GM19351 (cell line): ENCODE measurements around the gene TRPC4AP.

Experiments
- ATAC-seq: cut with Tn5 transposase; IDR thresholded peaks from one replicate; pipeline ENCODE4 v1.9.1; 2021; ENCODE audit warnings: mild to moderate bottlenecking, moderate library complexity; ENCODE audit not compliant: unreplicated experiment

Gene TRPC4AP

DNA sequence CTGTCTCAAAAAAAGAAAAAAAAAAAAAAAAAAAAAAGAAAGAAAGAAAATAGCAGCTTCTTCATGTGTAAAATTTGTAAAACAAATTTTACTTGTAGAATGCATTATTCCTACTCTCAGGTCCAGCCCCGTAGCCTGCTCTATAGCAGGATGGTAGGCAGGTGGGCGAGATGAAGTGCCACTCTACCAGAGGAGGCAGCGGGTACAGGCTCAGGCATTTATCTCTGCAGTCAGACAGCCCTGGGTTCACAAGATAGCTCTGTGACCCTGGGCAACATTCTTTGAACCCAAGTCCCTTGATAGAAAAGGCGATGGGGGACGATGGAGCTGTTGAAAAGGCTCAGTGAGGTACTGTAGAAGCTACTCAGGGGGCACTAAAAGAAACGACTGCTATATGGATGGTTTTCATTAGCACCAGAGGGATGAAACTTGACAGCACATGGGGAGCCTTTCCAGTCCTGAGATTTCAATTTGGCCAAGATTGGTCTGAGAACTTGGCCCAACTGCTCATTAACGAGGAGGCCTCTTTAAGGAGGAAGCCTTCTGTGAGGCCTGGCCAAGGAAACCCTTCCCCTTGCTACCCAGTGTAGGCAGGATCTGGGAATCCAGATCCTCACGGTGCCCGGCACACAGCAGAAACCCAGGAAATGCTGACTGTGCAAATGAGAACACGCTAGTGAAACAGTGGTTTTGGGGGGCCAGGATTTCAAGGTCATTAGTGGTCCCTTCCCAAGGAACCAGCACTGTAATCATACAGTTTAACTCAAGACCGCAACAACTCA lies 73.8 kb downstream of the TRPC4AP start:
- ATAC-seq: no peak

GRCh38 chr20:35017099-35017835 lies 75.3 kb downstream of the TRPC4AP start:
- ATAC-seq: no peak

DNA sequence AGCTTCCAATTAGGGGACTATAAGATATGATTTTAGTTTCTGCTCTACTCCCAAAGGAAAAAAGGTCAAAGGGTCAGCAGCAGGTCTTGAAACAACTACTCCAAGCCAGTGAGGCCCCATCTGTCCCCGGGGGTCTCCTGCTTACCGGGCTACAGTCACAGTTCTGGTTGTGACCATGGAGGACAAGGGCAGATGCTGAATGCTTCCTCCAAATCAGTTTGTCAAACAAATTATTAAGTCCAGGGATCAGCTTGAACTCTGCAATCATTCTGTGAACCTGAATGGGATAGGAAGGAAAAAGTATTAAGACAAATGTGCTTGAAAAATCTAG lies 76.8 kb downstream of the TRPC4AP start:
- no peak for ATAC-seq

DNA sequence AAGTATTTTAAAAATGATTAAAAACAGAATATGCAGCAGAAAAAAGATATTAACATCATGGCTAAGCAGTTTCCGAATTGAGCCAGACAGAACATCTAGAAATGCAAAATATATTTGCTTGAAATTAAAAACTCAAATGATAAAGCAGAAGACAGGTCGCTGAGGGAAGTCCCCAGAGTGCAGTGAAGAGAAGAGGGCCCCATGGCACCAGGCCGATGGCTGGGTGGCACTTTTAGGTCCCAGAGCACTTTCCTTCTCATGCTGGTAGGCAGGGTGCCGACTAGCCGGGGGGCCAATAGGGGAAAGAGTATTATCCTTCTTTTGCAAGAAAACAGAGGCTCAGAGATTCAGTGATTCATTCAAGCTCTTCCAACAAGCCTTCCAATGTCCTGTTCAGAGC lies 78.1 kb downstream of the TRPC4AP start:
- no peak for ATAC-seq

DNA sequence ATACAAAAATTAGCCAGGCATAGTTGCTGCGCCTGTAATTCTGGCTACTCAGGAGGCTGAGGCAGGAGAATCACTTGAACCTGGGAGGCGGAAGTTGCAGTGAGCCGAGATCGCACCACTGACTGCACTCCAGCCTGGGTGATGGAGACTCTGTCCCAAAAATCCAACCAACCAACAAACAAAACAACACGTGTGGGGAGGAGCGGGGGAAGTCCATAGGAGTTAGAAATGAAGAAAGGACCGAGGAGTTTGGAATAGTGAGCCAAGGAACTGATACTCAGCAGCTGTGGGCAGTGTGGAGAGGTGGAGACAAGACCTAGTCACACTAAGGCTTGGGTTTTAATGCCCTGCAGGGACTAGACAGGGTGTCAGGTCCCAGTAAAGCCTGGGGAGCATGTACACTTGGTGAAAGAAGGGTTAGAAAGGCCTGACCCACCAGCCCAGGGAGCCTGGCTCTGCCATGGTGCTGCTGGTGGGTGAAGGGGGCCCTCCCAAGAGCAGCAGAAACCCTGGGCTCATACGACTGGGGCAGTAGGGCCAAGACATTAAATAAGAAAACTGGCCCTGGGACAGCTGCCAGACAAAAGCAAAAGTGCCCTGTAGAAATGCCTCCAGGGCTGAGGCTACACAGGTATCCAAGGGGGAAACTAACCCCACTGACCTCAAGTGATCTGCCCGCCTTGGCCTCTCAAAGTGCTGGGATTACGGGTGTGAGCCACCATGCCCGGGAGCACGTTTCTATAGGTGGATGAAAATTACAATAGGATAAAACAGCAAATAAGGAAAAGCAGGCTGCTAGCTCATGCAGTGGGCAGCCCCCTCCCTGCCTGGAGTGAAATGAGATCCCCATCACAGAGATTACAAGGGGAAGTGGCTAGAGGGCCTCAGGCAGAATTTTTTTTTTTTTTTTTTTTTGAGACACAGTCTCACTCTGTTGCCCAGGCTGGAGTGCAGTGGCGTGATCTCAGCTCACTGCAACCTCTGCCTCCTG lies 78.9 kb downstream of the TRPC4AP start:
- ATAC-seq: no peak

GRCh38 chr20:35012227-35013069 lies 80.2 kb downstream of the TRPC4AP start:
- no peak for ATAC-seq

- ATAC-seq: no peak
Observed at GRCh38 chr20:35011589-35012226, 80.9 kb downstream of the TRPC4AP start.

- ATAC-seq: no peak
Observed at GRCh38 chr20:35010405-35011192, 82.0 kb downstream of the TRPC4AP start.

DNA sequence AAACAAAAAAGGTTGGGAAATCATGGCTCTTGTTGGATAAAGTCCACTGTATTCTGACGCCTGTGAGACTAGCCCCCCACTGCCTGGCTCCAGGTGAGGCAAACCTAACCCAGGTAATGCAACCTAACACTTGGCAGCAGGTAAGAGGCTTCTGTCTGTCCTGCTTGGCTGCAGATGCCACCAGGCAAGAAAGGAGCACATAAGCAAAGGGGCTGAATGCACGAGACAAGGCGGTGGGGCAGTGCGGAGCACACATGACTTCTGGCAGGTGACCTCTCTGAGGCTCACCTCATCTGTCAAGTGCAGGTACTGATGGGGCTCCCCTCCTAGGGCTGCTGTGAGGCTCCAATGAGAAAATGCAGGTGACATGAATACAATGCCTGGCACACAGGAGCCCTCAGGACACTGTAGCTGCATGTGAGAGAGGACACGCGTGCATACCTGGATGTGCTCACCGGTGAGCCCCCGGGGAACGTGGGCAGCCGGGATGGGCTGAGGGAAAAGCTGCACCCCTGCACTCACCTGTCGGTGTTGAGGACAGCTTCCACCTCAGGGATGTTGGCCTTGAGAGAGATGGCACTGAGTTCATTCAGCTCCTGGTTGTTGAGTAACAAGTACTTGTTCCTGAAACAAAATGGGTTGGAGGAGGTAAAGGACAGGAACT lies 82.8 kb downstream of the TRPC4AP start:
- ATAC-seq: no peak

DNA sequence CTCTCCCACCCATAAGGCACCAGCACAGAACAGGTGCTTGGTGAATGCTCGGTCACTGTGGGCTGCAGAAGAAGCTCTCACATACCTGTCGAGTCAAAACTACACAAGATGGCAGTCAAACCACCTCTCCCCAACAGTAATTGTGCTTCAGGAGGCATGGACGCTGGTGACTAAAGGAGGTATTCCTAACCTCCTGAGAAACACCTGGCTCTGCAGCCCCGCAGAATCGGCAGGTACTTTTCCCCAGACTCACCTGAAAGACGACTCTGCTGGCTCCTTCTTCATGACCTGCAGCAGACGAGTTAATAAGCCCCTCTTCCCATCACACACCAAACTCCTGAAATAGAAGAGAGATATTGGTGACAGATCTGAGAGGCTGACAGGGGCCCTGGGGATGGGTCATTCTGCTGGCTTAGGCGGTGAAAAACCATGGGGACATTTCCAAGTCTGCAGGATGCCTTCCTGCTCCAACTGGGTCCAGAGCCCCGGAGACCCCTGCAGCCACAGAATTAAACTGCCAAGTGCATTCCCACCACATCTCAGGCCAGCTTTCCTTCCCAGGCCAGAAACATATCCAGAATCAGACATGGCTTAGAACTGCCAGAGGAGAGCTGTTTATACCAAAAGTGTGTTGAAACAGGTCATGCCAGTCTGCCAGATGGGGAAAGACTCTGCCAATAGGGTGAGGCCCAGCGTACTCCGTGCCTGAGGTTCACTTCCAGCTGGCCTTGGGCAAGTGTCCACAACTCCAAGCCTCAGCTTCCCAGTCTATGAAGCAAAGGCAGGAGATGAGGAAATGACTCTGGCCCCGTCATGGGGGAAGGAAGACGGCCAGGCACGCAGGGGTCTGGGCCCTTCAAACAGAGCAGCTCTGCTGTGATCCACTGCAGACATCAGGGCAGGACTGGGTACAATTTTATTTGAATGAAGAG lies 83.9 kb downstream of the TRPC4AP start:
- no peak for ATAC-seq

GRCh38 chr20:35007891-35008290 lies 84.7 kb downstream of the TRPC4AP start:
- ATAC-seq: no peak

GRCh38 chr20:35007413-35007812 lies 85.2 kb downstream of the TRPC4AP start:
- ATAC-seq: no peak

DNA sequence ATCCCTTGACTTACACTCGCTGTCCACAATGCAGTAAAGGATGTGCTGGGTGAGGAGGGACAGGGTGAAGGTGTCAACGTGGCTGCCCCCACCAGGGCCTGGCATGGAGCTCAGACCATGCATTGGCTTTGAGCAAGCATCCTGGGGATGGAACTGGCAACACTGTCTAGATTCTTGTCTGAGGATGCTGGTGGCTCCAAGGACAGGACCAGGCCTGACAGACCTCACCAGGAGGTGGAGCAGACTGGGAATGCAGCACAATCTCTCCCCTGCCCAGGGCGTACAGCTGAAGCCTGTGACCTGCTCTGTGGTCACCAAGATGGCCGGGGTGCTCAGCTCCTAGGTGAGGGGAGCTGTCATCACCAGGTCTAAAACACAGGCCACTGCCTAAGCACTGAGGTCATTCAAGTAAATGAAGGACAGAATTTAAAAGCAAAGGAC lies 86.1 kb downstream of the TRPC4AP start:
- no peak for ATAC-seq

DNA sequence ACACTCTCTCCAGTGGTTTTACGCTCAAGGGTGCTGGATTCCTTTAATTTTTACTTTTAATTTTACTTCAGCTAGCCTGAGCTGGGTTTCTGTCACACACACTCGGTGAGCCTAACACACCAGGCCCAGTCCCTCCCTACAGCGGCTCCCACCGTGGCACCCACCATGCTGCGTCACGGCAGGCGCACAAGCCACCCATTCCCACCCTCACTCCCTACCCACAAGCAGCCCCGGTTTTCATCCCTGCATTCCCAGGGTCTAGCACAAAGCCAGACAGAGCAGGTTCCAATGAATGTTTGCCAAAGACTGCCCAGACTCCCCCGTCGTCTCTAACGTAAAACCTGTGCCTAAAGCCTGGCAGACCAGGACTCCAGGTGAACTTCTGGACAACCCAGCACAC lies 86.6 kb downstream of the TRPC4AP start:
- no peak for ATAC-seq

GRCh38 chr20:35005463-35005961 lies 87.1 kb downstream of the TRPC4AP start:
- ATAC-seq: no peak

GRCh38 chr20:35004749-35005462 lies 87.7 kb downstream of the TRPC4AP start:
- no peak for ATAC-seq
